ENCODE results near the gene TTC27. TPM values are rescaled to one million over a fixed set of nuclear protein-coding genes. Genes with fewer than 3 reads are reported as not detected.
"Not testable (repeated sequence)": the region's sequence is repeated elsewhere in the genome, so short reads cannot be mapped to it uniquely, and the experiment has no call there.

The TTC27 gene
- total RNA-seq, 2 experiments from 2014 or later = 25.3 to 27.7 TPM

DNA sequence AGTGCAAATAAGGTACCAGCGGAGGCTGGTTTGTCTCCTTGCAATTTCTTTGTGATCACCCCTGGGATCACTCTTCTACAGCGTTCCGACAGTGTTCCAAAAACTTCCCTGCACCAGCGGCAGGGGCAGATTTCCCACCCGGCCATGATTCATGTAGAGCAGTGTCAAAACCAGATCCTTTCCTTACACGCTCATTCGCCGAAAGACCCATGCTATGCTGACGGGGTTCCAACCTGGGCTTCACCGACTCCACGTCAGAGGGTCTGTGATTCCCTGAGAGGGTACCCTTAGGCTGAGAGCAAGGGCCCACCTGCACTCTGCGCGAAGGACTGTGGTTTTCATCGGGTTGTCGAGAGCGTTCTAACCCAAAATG lies 423 bp upstream of the TTC27 start:
- no peak overlapping the region for H3K27ac ChIP-seq (ENCODE audit: low read depth, low read length, poor library complexity, severe bottlenecking)
- TF ChIP-seq, protein P1, sequence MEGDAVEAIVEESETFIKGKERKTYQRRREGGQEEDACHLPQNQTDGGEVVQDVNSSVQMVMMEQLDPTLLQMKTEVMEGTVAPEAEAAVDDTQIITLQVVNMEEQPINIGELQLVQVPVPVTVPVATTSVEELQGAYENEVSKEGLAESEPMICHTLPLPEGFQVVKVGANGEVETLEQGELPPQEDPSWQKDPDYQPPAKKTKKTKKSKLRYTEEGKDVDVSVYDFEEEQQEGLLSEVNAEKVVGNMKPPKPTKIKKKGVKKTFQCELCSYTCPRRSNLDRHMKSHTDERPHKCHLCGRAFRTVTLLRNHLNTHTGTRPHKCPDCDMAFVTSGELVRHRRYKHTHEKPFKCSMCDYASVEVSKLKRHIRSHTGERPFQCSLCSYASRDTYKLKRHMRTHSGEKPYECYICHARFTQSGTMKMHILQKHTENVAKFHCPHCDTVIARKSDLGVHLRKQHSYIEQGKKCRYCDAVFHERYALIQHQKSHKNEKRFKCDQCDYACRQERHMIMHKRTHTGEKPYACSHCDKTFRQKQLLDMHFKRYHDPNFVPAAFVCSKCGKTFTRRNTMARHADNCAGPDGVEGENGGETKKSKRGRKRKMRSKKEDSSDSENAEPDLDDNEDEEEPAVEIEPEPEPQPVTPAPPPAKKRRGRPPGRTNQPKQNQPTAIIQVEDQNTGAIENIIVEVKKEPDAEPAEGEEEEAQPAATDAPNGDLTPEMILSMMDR (conservative IDR thresholded peaks at IDR 0.05; ENCODE audit: low read length) = no peak
- TF ChIP-seq EZH2phosphoT487 (IDR thresholded peaks at IDR 0.05; ENCODE audit: borderline replicate concordance, low read depth, low read length) = no peak
- H3K4me1 ChIP-seq (ENCODE audit: insufficient read depth, low read length, poor library complexity, severe bottlenecking) = peaks cover 17% of the 10 kb centered on the region
- peaks cover 27% of the 10 kb centered on the region for H3K79me2 ChIP-seq (ENCODE audit: insufficient read depth, low read depth, low read length)
- peak overlapping the region; percentile 72 for H3K4me2 ChIP-seq (ENCODE audit: low read length)
- no peak for DNase-seq (ENCODE audit: low spot score)
- H3K4me3 ChIP-seq (ENCODE audit: low read depth, low read length, poor library complexity, severe bottlenecking) = peak overlapping the region; percentile 99
- POLR2A ChIA-PET = no interaction called here
- intact Hi-C loops (cut with micrococcal nuclease; ENCODE audit: unreplicated experiment) = loop anchor here (5.0 kb wide), 1 partner anchor 320 kb away; the partner anchor contains the start of gene LTBP1
- CTCF ChIA-PET (ENCODE audit: unreplicated experiment) = no interaction called here
- no peaks in the 10 kb centered on the region for H4K20me1 ChIP-seq (ENCODE audit: insufficient read depth, low read length)
- peaks cover 33% of the 10 kb centered on the region for H3K36me3 ChIP-seq (ENCODE audit: insufficient read depth, low read length)
- no peaks in the 10 kb centered on the region for H3K9me2 ChIP-seq (ENCODE audit: insufficient read depth, low read length)
- H2AFZ ChIP-seq (ENCODE audit: low read length) = peak overlapping the region; percentile 100
- H3K9me3 ChIP-seq (ENCODE audit: low read length) = no peaks in the 10 kb centered on the region
- BruUV-seq (replicated peaks) = no TSS peak

DNA sequence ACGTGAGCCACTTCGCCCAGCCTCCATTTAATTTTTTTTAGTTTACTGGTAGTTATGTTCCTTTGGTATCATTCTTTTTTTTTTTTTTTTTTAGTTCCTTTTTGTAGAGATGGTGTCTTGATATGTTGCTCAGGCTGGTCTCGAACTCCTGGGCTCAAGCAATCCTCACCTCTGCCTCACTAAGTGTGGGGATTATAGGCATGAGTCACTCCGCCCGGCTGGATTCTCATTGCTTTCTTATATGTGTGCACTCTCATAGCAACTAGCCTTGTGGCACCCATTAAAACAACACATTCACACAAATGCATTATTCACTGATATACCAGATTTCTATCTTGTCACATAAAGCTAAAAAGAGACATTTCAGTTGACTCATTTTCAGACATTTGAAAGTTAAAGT lies 4.2 kb downstream of the TTC27 start:
- H3K36me3 ChIP-seq (ENCODE audit: insufficient read depth, low read length) = peaks cover 65% of the 10 kb centered on the region
- ChIA-PET CTCF (ENCODE audit: unreplicated experiment) (no interaction called here), POLR2A (interaction anchor here (0.6 to 0.7 kb wide), 3 partner anchors 12 to 100 kb away, joined by 3 to 6 read pairs (median 4); no protein-coding TSS in a partner anchor)
- DNase-seq (ENCODE audit: low spot score) = no peak
- peaks cover 31% of the 10 kb centered on the region for H3K79me2 ChIP-seq (ENCODE audit: insufficient read depth, low read depth, low read length)
- H3K4me3 ChIP-seq (ENCODE audit: low read depth, low read length, poor library complexity, severe bottlenecking) = no peak overlapping the region
- no peaks in the 10 kb centered on the region for H3K9me3 ChIP-seq (ENCODE audit: low read length)
- H3K9me2 ChIP-seq (ENCODE audit: insufficient read depth, low read length) = no peaks in the 10 kb centered on the region
- TF ChIP-seq EZH2phosphoT487 (IDR thresholded peaks at IDR 0.05; ENCODE audit: borderline replicate concordance, low read depth, low read length) = no peak
- TF ChIP-seq, protein P1 (conservative IDR thresholded peaks at IDR 0.05; ENCODE audit: low read length) = no peak
- intact Hi-C loops (cut with micrococcal nuclease; ENCODE audit: unreplicated experiment) = no loop called here
- H3K4me1 ChIP-seq (ENCODE audit: insufficient read depth, low read length, poor library complexity, severe bottlenecking) = peaks cover 17% of the 10 kb centered on the region
- H3K4me2 ChIP-seq (ENCODE audit: low read length) = no peak overlapping the region
- H2AFZ ChIP-seq (ENCODE audit: low read length) = no peak overlapping the region
- no peak overlapping the region for H3K27ac ChIP-seq (ENCODE audit: low read depth, low read length, poor library complexity, severe bottlenecking)
- H4K20me1 ChIP-seq (ENCODE audit: insufficient read depth, low read length) = no peaks in the 10 kb centered on the region
- no TSS peak for BruUV-seq (replicated peaks)

- no peak for DNase-seq (ENCODE audit: low spot score)
- H3K9me2 ChIP-seq (ENCODE audit: insufficient read depth, low read length) = no peaks in the 10 kb centered on the region
- TF ChIP-seq EZH2phosphoT487 (IDR thresholded peaks at IDR 0.05; ENCODE audit: borderline replicate concordance, low read depth, low read length) = no peak
- TF ChIP-seq, protein P1 (conservative IDR thresholded peaks at IDR 0.05; ENCODE audit: low read length) = no peak
Observed at GRCh38 chr2:32633040-32633439, 5.2 kb downstream of the TTC27 start.

GRCh38 chr2:32638548-32638947 lies 10.7 kb downstream of the TTC27 start:
- intact Hi-C loops (cut with micrococcal nuclease; ENCODE audit: unreplicated experiment); H3K4me1 ChIP-seq (ENCODE audit: insufficient read depth, low read length, poor library complexity, severe bottlenecking); CTCF ChIA-PET (ENCODE audit: unreplicated experiment): not testable (repeated sequence)

More at GRCh38 chr2:32633040-32633439, 5.2 kb downstream of the TTC27 start:
- POLR2A ChIA-PET = no interaction called here
- Histone ChIP-seq H3K4me1 (ENCODE audit: insufficient read depth, low read length, poor library complexity, severe bottlenecking) (peaks cover 11% of the 10 kb centered on the region), H3K4me3 (ENCODE audit: low read depth, low read length, poor library complexity, severe bottlenecking) (no peak overlapping the region), H4K20me1 (ENCODE audit: insufficient read depth, low read length) (no peaks in the 10 kb centered on the region), H3K36me3 (ENCODE audit: insufficient read depth, low read length) (peaks cover 75% of the 10 kb centered on the region), H3K79me2 (ENCODE audit: insufficient read depth, low read depth, low read length) (peaks cover 31% of the 10 kb centered on the region), H3K4me2 (ENCODE audit: low read length) (no peak overlapping the region), H3K9me3 (ENCODE audit: low read length) (no peaks in the 10 kb centered on the region), H3K27ac (ENCODE audit: low read depth, low read length, poor library complexity, severe bottlenecking) (no peak overlapping the region), H2AFZ (ENCODE audit: low read length) (no peak overlapping the region)
- intact Hi-C loops (cut with micrococcal nuclease; ENCODE audit: unreplicated experiment) = no loop called here
- no TSS peak for BruUV-seq (replicated peaks)
- CTCF ChIA-PET (ENCODE audit: unreplicated experiment) = no interaction called here

More at GRCh38 chr2:32638548-32638947, 10.7 kb downstream of the TTC27 start:
- POLR2A ChIA-PET; H3K9me3 ChIP-seq (ENCODE audit: low read length); DNase-seq (ENCODE audit: low spot score); BruUV-seq (replicated peaks); H4K20me1 ChIP-seq (ENCODE audit: insufficient read depth, low read length); H3K9me2 ChIP-seq (ENCODE audit: insufficient read depth, low read length); H2AFZ ChIP-seq (ENCODE audit: low read length); H3K27ac ChIP-seq (ENCODE audit: low read depth, low read length, poor library complexity, severe bottlenecking); H3K79me2 ChIP-seq (ENCODE audit: insufficient read depth, low read depth, low read length); H3K4me2 ChIP-seq (ENCODE audit: low read length); H3K4me3 ChIP-seq (ENCODE audit: low read depth, low read length, poor library complexity, severe bottlenecking): not testable (repeated sequence)
- peaks cover 95% of the 10 kb centered on the region for H3K36me3 ChIP-seq (ENCODE audit: insufficient read depth, low read length)

All from OCI-LY7 (cell line).